ENCODE data around the gene ELF5. TPM values are rescaled to one million over a fixed set of nuclear protein-coding genes. Genes with fewer than 3 reads are reported as not detected.

Gene ELF5
- not detected for total RNA-seq

DNA sequence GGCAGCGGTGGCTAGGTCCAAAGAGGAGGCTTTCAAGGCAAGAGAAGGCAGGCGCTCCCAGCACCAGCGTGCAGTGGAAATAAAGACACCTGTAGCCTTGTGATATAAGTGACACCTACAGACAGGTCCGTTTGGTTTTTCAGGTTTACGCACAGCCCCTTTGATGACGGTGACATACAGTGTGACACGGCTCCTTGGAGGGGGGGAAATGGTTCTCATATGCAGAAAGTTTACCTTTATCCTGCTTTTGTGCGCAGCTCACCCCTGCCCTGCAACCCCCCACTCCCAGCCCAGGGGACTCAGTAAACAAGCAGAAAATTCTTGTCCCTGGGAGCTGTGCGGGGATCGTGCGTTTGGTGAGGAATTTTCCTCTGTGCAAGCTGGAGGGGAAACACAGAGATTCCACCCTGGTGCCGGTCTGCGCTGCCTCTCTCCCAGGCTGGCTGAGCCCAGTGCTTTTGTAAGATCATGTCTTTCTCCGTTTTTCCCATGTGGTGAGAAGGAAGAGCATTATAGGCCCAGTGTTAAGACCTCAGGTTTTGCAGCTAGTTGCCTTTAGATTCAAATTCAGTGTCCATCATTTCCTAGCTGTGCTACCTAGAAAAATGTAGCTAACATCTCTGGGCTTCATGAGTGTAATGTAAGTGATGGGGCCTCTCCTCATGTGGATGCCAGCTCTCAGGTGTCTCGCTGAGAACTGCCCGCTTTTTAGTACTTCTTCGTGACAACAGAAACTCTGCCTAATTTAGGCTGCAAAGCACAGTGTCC lies at the start of gene ELF5:
Gene ELF5, minus strand, starts transcription at position 113 of the 768 bp plus-strand sequence. CDS start 8,045 bp downstream, outside the sequence.
- peaks cover 17% of the 10 kb centered on the region for H3K4me1 ChIP-seq (ENCODE audit: insufficient read depth, low read length)
- H3K27me3 ChIP-seq (ENCODE audit: insufficient read depth, low read length), result no peaks in the 10 kb centered on the region
- no peaks in the 10 kb centered on the region for H3K9me3 ChIP-seq (ENCODE audit: low read depth, low read length)
- H3K4me3 ChIP-seq (ENCODE audit: low read length), result no peak within 1 kb of the TSS

DNA sequence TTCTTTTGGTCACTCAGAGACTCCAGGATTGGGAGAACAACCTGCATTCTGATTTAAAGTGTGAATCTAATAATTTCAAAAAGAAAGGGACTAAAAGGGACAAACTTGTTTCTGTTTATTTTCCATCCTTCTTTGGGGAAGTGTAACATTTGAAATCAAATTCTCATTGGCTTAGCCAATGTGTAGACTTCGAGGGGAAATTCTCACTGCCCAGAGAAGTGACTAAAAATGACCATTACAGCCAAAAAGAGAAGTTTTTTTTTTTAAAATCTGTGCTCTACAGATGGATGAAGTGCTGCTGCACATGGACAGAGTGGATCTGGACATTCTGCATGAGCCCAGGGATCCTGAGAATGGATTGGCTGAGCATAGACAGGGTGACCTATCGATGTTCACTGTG lies 49.4 kb upstream of the ELF5 start:
- H3K9me3 ChIP-seq (ENCODE audit: low read depth, low read length), result no peaks in the 10 kb centered on the region

DNA sequence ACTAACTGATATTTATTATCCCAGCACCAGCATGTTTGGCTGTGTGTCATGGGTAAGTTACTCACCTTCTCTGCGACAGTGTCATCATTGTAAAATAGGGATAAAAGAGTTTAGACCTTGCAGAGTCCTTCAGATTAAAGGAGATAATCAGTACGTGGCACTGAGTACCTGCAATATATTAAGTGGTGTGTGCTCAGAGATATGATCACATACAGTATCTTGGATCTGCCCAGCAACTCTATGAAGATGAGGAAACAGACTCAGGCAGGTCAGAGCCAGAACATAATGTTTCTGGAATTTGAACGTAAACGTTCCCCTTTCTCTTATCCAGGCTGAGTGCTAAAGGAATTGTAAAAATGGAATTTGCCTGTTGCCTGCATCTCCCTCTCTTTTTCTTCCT lies 46.9 kb upstream of the ELF5 start:
- no peak overlapping the region for H3K4me3 ChIP-seq (ENCODE audit: low read length)
- H3K27me3 ChIP-seq (ENCODE audit: insufficient read depth, low read length), result peaks cover 7% of the 10 kb centered on the region
- H3K4me1 ChIP-seq (ENCODE audit: insufficient read depth, low read length), result no peaks in the 10 kb centered on the region
- H3K9me3 ChIP-seq (ENCODE audit: low read depth, low read length), result no peaks in the 10 kb centered on the region

More for the DNA sequence above, 49.4 kb upstream of the ELF5 start:
- no peak overlapping the region for H3K4me3 ChIP-seq (ENCODE audit: low read length)
- H3K27me3 ChIP-seq (ENCODE audit: insufficient read depth, low read length), result peaks cover 7% of the 10 kb centered on the region
- no peaks in the 10 kb centered on the region for H3K4me1 ChIP-seq (ENCODE audit: insufficient read depth, low read length)

DNA sequence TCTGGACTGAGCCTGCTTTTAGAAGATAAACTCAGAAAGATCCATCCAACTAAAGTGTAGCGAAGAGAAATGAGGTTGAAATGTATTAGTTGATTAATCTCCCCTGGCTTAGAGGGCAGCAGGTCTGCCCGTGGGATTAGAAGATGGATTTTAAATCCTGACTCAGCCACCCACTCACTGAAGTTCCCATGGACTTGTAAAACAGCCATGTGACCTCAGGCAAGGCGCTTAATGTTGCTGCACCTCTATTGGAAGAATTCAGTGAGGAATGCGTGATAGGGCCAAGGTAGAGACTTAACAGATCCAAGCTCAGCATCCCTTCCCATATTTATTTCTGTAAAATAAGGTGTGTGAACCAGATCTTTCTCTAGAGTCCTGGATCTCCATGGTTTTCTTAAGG lies 45.1 kb upstream of the ELF5 start:
- Histone ChIP-seq H3K4me3 (ENCODE audit: low read length) (no peak overlapping the region), H3K27me3 (ENCODE audit: insufficient read depth, low read length) (peaks cover 7% of the 10 kb centered on the region), H3K4me1 (ENCODE audit: insufficient read depth, low read length) (no peaks in the 10 kb centered on the region), H3K9me3 (ENCODE audit: low read depth, low read length) (no peaks in the 10 kb centered on the region)

DNA sequence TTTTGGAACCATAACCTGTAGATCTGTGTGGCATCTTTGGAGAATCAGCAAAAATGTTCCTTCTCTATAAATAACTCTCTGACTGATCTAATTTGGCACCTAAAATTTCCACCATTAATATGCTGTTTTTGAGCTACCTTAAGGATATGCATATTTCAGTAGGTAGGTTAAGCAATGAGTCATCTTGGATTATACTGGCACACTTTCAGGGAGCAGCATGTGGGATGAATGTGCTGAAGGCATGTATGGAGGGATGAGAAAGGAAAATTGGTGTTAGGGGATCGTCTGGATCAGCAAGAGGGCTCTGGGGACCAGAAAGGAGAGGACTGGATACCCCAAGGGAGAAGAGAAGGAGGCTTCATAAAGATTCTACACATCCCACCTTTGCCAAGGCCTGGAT lies 44.6 kb upstream of the ELF5 start:
- Histone ChIP-seq H3K27me3 (ENCODE audit: insufficient read depth, low read length) (peaks cover 7% of the 10 kb centered on the region), H3K4me1 (ENCODE audit: insufficient read depth, low read length) (no peaks in the 10 kb centered on the region), H3K9me3 (ENCODE audit: low read depth, low read length) (no peaks in the 10 kb centered on the region), H3K4me3 (ENCODE audit: low read length) (no peak overlapping the region)

DNA sequence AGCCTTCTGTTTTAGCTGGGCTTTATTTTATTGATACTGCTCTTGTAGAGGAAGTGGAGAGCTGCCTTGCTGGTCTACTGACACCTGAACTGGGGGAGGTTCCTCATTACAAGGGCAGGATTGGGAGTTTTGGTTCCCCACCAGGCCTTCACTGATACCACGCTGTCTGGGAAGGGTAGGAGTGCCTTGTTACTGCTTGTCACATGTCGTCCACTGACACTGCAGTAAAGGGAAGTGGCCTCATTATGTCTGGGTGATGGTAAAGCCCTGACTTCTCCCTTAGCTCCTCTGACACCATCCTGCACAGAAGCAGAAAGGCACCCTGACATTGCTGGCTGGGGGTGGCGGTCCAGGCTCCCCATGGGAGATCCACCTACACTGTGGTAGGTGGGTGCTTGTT lies 38.7 kb upstream of the ELF5 start:
- H3K27me3 ChIP-seq (ENCODE audit: insufficient read depth, low read length), result no peaks in the 10 kb centered on the region
- H3K9me3 ChIP-seq (ENCODE audit: low read depth, low read length), result no peaks in the 10 kb centered on the region
- no peak overlapping the region for H3K4me3 ChIP-seq (ENCODE audit: low read length)
- H3K4me1 ChIP-seq (ENCODE audit: insufficient read depth, low read length), result peaks cover 8% of the 10 kb centered on the region

DNA sequence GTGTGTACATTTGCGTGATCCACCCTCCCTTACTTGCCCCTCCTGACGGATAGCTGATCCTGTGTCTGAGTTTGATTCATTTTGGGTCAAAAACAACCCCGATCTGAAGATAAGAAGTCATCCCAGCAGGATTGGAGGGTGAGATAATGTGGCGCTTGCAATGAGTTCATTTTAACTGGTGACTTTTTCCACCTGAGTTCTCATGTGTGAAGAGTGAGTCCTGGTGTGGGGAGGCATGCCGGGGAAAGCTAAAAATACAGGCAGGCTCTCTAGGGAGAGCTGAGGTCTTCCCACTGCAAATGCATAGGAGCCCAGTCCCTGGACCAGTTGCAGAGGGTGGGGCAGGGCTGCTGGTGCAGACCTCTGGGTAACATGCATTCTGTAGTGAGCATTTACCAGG lies 35.7 kb upstream of the ELF5 start:
- Histone ChIP-seq H3K4me3 (ENCODE audit: low read length) (no peak overlapping the region), H3K9me3 (ENCODE audit: low read depth, low read length) (no peaks in the 10 kb centered on the region), H3K4me1 (ENCODE audit: insufficient read depth, low read length) (peaks cover 8% of the 10 kb centered on the region), H3K27me3 (ENCODE audit: insufficient read depth, low read length) (no peaks in the 10 kb centered on the region)

DNA sequence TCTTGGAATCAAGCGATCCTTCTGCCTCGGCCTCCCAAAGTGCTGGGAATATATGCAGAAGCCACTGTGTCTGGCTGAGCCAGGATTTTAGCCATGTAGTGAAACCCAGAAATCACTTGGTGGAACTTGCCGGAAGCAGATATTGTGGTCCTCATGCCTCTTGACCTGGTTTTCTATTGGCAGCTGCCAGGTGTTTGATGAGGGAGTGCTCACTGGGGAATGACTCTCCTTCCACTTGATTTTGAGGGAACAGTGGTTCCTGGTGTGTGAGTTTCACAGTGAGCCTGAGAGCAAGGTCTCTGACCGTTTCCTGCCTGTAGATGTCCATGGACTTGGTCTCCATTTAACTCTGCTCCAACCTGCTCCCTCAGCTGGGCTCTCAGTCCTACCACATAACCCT lies 34.7 kb upstream of the ELF5 start:
- Histone ChIP-seq H3K27me3 (ENCODE audit: insufficient read depth, low read length) (no peaks in the 10 kb centered on the region), H3K9me3 (ENCODE audit: low read depth, low read length) (no peaks in the 10 kb centered on the region), H3K4me3 (ENCODE audit: low read length) (no peak overlapping the region), H3K4me1 (ENCODE audit: insufficient read depth, low read length) (peaks cover 8% of the 10 kb centered on the region)

DNA sequence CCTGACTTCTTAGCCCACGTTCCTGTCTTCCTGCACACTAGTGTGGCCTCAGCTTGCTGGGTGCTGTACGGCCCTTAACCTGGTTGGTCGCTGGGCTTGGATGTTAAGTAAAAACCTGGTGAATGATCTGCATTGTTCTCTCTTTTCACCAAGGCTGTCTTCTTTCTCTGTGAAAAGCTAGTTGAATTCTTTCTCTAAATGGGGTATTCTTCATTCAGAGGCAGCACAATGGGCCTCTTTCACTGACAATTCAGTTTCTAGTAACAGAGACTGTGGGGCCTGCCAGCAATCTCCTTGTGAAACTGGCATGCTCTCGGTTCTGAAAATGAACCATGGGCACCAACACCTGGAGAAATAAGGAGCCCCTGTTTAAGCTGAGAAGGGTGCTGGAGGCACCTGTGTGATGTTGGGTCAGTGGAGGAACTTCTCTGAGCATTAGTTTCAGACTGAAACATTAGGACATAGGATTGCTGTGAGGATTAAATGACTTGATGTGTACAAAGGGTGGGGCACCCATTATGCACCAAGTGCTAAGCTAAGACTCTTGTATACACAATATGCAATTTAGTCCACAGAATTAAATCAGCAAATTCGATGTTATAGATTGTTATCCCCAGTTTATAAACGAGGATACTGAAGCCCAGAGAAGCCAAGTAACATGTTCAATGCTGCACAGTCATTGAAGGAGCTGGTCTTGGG lies 33.1 kb upstream of the ELF5 start:
- Histone ChIP-seq H3K27me3 (ENCODE audit: insufficient read depth, low read length) (no peaks in the 10 kb centered on the region), H3K4me3 (ENCODE audit: low read length) (no peak overlapping the region), H3K9me3 (ENCODE audit: low read depth, low read length) (no peaks in the 10 kb centered on the region), H3K4me1 (ENCODE audit: insufficient read depth, low read length) (no peaks in the 10 kb centered on the region)

DNA sequence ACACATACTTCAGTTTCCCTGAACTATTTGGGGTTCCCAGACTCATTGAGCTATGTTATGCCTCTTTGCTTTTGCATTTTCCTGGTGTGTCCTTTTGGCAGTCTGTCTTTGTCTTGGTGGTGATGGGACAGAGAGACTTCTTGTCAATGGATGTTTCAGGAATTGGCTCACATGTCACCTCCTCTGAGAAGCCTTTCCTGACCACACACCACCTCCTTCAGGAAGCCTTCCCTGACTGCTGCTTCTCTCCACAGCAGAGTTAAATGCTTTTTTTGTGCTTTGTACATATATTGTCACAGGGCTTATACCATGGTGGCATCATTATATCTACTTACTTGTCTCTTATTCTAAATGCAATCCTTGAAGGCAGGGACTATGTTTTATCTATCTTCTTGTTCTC lies 28.5 kb upstream of the ELF5 start:
- H3K4me1 ChIP-seq (ENCODE audit: insufficient read depth, low read length), result no peaks in the 10 kb centered on the region
- no peak overlapping the region for H3K4me3 ChIP-seq (ENCODE audit: low read length)
- peaks cover 2% of the 10 kb centered on the region for H3K27me3 ChIP-seq (ENCODE audit: insufficient read depth, low read length)
- no peaks in the 10 kb centered on the region for H3K9me3 ChIP-seq (ENCODE audit: low read depth, low read length)

DNA sequence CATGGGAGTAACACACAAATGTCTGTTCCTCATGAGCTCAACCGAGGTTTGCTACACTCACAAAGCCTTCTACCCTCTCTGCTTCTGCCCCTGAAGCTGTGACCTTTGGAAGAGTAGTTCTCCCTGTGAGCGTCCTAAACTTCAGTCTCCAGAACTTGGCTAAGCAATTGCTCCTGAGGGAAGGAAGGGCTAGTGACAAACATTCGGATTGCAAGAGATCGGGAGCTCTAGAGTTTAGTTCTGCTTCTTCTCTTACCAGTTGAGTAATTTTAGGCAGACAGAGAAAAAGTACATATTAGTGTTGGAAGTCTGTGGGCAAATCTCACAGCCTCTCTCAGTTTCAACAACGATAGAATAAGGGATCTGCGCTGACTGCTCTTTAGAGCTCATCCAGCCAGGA lies 27.3 kb upstream of the ELF5 start:
- H3K4me1 ChIP-seq (ENCODE audit: insufficient read depth, low read length), result no peaks in the 10 kb centered on the region
- no peaks in the 10 kb centered on the region for H3K9me3 ChIP-seq (ENCODE audit: low read depth, low read length)
- peaks cover 2% of the 10 kb centered on the region for H3K27me3 ChIP-seq (ENCODE audit: insufficient read depth, low read length)
- no peak overlapping the region for H3K4me3 ChIP-seq (ENCODE audit: low read length)

DNA sequence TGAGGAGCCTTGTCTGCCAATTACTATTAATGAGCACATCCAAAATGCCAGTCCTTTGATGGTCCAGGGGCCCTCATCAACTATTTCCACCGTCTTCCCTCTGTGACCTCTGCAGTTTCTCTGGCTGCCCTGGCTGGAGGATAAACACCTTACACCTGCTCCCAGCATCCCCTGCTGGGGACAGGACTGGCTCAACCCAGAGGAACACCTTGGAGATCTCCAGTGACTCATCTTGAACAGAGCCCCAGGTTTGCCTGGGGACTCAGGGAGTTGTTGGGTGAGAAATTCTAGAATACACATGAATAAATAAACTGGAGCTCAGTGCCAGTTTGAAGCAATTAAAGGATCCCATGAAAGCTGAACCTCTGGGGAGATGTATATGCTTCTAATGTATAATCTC lies 24.0 kb upstream of the ELF5 start:
- Histone ChIP-seq H3K4me1 (ENCODE audit: insufficient read depth, low read length) (no peaks in the 10 kb centered on the region), H3K9me3 (ENCODE audit: low read depth, low read length) (no peaks in the 10 kb centered on the region), H3K4me3 (ENCODE audit: low read length) (no peak overlapping the region), H3K27me3 (ENCODE audit: insufficient read depth, low read length) (peaks cover 2% of the 10 kb centered on the region)

DNA sequence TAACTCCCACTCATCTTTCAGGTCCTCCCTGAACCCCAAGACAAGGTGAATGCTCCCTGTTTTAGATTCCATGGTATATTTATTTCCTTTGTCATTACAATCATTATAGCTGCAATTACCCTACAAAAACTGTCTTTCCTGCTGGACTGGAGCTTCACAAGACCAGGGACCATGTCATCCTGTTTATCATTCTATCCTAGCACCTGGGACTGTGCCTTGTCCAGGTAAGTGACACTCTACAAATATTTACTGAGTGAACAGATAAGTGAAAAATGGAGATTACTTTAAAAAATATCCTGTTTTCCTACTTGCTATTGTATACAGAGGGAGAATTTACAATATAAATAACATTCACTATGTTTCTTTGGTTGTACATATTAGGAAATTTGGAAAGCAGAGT lies 22.5 kb upstream of the ELF5 start:
- no peaks in the 10 kb centered on the region for H3K9me3 ChIP-seq (ENCODE audit: low read depth, low read length)
- no peaks in the 10 kb centered on the region for H3K4me1 ChIP-seq (ENCODE audit: insufficient read depth, low read length)
- peaks cover 2% of the 10 kb centered on the region for H3K27me3 ChIP-seq (ENCODE audit: insufficient read depth, low read length)
- no peak overlapping the region for H3K4me3 ChIP-seq (ENCODE audit: low read length)

DNA sequence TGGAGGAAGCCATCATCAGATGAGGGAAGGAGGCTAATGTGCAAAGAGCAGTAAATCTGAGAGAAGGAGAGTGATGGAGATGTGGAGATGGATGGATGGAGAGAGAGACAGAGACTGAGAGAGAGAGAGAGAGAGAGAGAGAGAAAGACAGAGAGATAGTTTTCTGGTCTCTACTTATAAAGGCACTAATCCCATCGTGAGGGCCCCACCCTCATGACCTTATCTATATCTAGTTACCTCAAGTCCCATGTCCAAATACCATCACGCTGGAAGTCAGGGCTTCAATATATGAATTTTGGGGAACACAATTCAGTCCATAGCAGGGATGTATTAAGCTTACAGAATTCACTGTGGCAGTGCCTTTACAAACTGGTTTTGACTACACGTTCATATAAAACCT lies 21.2 kb upstream of the ELF5 start:
- H3K9me3 ChIP-seq (ENCODE audit: low read depth, low read length), result no peaks in the 10 kb centered on the region
- H3K27me3 ChIP-seq (ENCODE audit: insufficient read depth, low read length), result peaks cover 2% of the 10 kb centered on the region
- no peaks in the 10 kb centered on the region for H3K4me1 ChIP-seq (ENCODE audit: insufficient read depth, low read length)

DNA sequence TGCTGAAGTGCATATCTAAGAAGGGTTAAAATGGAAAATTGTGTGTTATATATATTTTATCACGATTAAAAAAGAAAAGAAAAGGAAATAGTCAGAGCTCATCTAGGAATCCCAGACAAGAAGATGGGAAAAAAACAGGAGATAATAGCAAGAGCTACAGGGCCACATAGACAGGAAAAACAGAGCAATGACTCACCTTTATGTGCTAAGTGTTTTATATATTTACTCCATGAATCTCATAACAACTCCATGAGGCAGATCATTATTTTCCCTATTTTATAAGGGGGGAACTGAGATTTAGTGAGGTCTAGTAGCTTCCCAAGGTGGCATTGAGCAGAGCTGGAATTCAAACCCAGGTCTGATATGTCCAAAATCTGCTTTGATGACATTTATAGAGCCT lies 18.1 kb upstream of the ELF5 start:
- H3K9me3 ChIP-seq (ENCODE audit: low read depth, low read length), result no peaks in the 10 kb centered on the region
- H3K27me3 ChIP-seq (ENCODE audit: insufficient read depth, low read length), result no peaks in the 10 kb centered on the region
- no peak overlapping the region for H3K4me3 ChIP-seq (ENCODE audit: low read length)
- H3K4me1 ChIP-seq (ENCODE audit: insufficient read depth, low read length), result no peaks in the 10 kb centered on the region

More for the DNA sequence above, 21.2 kb upstream of the ELF5 start:
- H3K4me3 ChIP-seq (ENCODE audit: low read length), result no peak overlapping the region

Data from mononuclear cell (primary cell).